NCI-H1105 treated with DMSO at 0.1 percent for 48 hours (cell line): Measurements from ENCODE around the gene PRKRA.
"Not testable (repeated sequence)": the region's sequence is repeated elsewhere in the genome, so short reads cannot be mapped to it uniquely, and the experiment has no call there.

Experiments
- DNase-seq: peaks from one replicate; lab custom pipeline; 2025; lab: John Stamatoyannopoulos, UW

PRKRA gene

GRCh38 chr2:178450774-178451525 lies at the start of gene PRKRA, which contains the start of gene PJVK:
Gene PRKRA (minus strand): TSS chr2:178451175. CDS start chr2:178451030, 145 bp downstream.
Gene PJVK (plus strand): TSS chr2:178451378. CDS start chr2:178453410, 2,032 bp downstream.
- peak; percentile 92 for DNase-seq

DNA sequence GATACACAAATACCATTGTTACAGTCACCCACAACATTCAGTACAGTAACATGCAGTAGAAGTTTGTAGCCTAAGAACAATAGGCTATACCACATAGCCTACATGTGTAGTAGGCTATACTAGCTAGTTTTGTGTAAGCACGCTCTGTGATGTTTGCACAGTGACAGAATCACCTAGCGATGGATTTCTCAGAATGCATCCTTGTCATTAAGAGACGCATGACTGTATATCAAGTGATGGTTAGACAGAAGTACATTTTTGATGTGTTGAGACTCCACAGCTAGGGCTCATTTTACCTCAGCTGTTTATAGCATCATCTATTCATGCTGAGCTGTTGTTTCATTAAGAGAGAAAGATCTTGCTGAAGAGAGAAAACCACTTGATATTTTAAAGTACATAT lies 48.7 kb upstream of the PRKRA start:
- DNase-seq, result no peak

GRCh38 chr2:178498137-178498536 lies 47.2 kb upstream of the PRKRA start:
- no peak for DNase-seq

GRCh38 chr2:178496049-178496448 lies 45.1 kb upstream of the PRKRA start:
- DNase-seq, result no peak

DNA sequence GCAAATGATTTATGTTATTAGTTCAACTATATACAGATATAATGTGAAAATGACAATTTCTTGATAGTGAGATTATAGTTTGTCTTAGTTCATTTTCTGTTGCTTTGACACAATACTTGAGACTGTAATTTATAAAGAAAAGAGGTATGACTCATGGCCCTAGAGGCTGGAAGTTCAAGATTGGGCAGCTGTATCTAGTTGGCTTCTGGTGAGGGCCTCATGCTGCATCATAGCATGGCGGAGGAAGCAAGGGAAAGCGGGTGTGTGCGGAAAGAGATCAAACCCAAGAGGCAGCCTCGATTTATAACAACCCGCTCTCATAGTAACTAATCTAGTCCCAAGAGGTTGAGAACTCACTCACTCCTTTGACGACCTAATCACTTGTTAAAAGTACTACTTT lies 40.6 kb upstream of the PRKRA start:
- no peak for DNase-seq

GRCh38 chr2:178485356-178485755 lies 34.4 kb upstream of the PRKRA start:
- DNase-seq, result no peak

- peak; percentile 69 for DNase-seq
Observed at GRCh38 chr2:178484245-178485041, 33.5 kb upstream of the PRKRA start.

DNA sequence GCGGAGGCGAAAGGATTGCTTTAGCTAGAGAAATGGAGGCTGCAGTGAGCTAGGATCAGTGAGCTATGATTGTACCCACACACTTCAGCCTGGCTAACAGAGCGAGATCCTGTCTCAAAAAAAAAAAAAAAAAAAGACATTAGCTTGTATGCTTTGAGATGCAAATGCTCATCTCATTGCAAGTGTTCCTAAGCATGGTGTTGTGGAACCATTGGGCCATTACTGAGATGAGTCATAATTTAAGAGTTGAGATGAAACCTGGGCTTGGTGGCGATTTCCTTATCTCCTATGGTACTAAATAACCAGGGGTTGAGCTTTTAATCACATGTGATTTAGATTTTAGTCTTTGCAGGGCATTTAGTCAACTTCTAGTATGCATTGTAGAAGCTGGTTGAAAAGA lies 31.5 kb upstream of the PRKRA start:
- no peak for DNase-seq

DNA sequence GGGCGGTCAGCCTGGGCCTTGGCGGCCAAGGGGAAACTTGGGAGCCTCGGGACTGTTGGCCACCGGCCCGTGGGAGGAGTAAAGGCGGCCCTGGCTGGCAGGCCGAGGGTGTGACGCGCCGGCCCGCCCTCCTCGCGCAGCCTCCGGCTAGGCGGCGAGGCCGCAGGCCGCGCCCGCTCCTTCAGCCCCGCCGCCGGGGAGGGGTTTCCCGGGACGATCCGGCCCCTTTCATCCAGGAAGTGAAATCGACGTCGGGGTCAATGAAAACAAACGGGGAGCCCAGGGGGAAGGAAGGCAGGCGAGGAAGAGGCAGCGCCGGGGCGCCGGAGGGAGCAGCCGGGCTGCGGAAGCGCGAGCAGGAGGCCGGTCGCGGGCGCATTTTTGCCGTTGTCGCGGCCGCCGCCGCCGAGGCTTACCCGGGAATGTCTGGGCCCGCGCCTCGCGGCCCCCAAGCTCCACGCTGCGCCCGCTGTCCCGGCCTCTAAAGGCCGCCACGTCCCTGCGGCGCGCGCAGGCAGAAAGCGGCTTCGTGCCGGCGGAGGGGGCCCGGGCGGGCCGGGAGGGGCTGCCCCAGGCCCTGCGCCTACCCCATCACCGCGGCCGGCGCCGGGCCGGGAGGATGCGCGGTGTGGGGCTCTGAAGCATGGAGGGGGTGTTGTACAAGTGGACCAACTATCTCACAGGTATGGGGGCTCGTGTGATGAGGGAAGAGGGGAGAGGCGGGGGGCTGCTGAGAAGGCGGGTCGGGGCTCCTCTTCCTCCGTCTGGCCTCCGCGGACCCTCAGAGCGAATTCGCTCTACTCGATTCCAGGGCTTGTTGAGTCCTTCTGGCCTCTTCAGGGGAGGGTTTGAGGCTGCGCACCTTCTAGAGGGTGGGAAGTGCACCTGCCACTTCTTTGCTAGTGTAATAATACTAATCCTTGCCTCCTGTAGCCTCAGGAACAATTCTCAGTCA lies 29.5 kb upstream of the PRKRA start, which contains the start of gene PLEKHA3:
TSS of gene PLEKHA3 (plus strand) at position 231 of the 955 bp plus-strand sequence. CDS start at position 644, 413 bp downstream.
- DNase-seq, result peak; percentile 88

DNA sequence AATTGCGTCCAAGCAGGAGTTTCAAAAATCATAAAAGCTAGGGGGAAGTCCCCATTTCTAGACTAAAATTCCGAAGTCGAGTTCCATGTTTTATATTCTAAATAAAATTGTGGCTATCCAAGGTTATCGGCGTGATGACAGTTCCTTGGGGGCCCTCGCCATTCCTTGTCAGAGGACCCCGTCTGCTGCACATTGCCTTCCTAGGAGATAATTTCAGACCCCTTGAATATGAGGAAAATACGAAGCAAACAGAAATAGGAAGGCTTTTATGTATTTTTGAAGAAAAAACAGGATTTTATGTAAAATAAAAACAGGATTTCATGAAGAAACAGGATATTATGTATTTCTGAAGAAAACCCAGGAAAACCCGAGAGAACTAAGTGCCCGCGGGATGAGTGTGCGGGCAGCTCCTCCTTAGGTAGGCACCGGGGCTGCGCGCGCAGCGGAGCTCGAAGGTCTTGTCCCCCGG lies 28.8 kb upstream of the PRKRA start:
- DNase-seq, result no peak

DNA sequence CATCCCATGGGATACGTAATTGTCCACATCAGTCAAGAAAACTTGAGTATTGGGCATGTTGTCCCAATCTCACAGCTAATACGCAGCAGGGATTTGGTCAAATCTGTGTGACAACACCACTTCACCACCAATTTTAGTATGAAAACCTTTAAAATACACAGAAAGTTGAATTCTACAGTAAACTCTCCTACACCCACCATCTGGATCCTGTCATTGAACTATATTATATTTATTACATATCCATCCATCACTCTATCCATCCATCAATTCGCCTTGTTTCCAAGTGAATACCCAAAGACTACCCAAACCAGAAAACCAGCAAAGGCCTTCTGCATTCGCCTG lies 28.3 kb upstream of the PRKRA start:
- no peak for DNase-seq

GRCh38 chr2:178478439-178479274 lies 27.7 kb upstream of the PRKRA start, which contains the start of gene FKBP7:
Gene FKBP7 (minus strand): TSS chr2:178478600. CDS start chr2:178478499, 101 bp downstream.
- peak; percentile 77 for DNase-seq

- peak; percentile 49 for DNase-seq
Observed at GRCh38 chr2:178478130-178478438, 27.1 kb upstream of the PRKRA start.

DNA sequence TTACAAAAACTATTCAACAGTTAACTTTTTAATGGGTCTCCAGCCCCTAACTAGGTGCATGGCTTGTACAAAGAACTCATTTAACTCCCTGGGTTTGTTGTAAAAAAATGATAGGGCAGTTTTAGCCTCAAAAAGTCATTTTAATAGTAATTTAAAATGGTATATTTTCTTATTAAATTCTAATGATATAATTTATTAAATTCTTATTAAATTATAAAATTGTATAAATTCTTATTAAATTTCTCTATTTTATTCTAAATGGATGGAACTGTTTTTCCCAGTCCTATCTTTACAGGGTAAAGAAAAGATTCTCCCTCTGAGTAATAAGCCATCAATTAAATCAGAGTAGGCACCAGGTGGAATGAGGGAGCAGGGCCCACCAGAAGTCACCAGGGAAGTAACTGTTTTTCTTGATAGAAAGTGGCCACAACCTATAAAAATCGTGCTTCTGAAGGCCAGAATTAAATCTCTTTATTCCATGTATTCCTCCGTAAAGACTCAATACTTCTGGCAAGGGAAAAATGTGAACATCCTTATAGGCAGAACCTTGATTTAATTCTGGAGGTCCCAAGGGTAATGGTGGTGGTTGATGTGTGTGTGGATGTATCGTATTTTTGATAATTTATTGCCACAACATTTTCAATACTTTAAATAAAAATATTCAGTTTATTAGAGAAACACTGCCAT lies 26.6 kb upstream of the PRKRA start:
- peak; percentile 19 for DNase-seq

- no peak for DNase-seq
Observed at GRCh38 chr2:178476477-178476876, 25.5 kb upstream of the PRKRA start.

DNA sequence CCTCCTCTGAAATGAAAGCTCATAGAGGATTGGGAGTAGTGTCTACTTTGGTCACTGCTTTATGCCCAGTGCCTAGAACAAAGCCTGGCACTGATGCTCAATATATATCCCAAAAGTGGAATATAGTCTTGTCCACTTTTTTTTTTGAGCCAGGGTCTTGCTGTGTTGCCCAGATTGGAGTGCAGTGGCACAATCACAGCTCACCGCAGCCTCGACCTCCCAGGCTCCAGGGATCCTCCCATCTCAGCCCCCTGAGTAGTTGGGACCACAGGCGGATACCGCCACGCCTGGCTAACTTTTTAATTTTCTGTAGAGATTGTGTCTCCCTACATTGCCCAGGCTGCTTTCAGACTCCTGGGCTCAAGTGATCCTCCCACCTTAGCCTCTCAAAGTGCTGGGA lies 23.6 kb upstream of the PRKRA start:
- DNase-seq, result no peak

GRCh38 chr2:178473931-178474330 lies 23.0 kb upstream of the PRKRA start:
- no peak for DNase-seq

- no peak for DNase-seq
Observed at GRCh38 chr2:178473373-178473772, 22.4 kb upstream of the PRKRA start.

DNA sequence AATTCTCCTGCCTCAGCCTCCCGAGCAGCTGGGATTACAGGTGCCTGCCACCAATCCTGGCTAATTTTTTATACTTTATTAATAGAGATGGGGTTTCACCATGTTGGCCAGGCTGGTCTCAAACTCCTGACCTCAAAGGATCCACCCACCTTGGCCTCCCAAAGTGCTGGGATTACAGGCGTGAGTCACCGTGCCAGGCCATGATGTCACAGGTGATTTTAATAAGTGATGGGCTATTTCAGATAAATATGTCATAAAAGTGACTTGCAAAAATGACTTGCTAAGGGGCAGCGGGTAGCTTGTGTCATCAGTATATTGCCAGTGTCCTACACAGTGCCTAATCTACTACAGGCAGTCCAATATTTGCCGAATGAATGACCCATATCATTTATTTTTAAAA lies 20.3 kb upstream of the PRKRA start:
- DNase-seq, result not testable (repeated sequence)

GRCh38 chr2:178469219-178469849 lies 18.4 kb upstream of the PRKRA start:
- no peak for DNase-seq
